Measurements from ENCODE around the gene NIBAN1.

DNA sequence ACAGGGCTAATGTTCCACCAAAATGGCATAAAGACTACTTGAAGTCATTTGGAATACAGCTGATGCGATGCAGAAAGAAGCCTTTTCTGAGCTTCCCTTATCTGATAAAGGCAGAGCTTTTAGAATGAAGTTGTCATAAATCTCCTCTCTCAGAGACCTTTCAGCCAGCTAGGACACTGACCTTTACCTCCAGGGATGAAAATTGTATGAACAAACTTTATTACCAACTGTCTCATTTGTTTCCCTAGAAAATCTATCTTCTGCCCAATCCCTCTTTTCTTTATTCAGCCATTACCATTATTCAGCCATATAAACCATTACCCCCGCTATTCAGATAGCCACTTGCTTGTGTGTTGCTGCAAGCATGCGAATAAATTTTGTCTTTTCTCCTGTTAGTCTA lies 41.3 kb upstream of the NIBAN1 start:
- TF ChIP-seq, protein P1, sequence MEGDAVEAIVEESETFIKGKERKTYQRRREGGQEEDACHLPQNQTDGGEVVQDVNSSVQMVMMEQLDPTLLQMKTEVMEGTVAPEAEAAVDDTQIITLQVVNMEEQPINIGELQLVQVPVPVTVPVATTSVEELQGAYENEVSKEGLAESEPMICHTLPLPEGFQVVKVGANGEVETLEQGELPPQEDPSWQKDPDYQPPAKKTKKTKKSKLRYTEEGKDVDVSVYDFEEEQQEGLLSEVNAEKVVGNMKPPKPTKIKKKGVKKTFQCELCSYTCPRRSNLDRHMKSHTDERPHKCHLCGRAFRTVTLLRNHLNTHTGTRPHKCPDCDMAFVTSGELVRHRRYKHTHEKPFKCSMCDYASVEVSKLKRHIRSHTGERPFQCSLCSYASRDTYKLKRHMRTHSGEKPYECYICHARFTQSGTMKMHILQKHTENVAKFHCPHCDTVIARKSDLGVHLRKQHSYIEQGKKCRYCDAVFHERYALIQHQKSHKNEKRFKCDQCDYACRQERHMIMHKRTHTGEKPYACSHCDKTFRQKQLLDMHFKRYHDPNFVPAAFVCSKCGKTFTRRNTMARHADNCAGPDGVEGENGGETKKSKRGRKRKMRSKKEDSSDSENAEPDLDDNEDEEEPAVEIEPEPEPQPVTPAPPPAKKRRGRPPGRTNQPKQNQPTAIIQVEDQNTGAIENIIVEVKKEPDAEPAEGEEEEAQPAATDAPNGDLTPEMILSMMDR (IDR thresholded peaks at IDR 0.05; ENCODE audit: low read depth, low read length, poor library complexity, severe bottlenecking): no peak
- no peak for TF ChIP-seq EZH2phosphoT487 (IDR thresholded peaks at IDR 0.05; ENCODE audit: borderline replicate concordance, low read length)

Measured in DOHH2 (cell line).